NCI-H82 treated with DMSO at 0.1 percent for 48 hours (cell line): Measurements from ENCODE around the gene THAP2.
A peak's percentile ranks its signal among the peaks of the same experiment; 100 is the strongest.
"Not testable (repeated sequence)": the region's sequence is repeated elsewhere in the genome, so short reads cannot be mapped to it uniquely, and the experiment has no call there.

Experiments used
- DNase-seq: peaks from one replicate; lab custom pipeline; 2025; ENCODE audit not compliant: unreplicated experiment; lab: John Stamatoyannopoulos, UW

THAP2 gene

GRCh38 chr12:71661977-71662530 is 2.0 kb upstream of the THAP2 start:
- DNase-seq, result no peak

DNA sequence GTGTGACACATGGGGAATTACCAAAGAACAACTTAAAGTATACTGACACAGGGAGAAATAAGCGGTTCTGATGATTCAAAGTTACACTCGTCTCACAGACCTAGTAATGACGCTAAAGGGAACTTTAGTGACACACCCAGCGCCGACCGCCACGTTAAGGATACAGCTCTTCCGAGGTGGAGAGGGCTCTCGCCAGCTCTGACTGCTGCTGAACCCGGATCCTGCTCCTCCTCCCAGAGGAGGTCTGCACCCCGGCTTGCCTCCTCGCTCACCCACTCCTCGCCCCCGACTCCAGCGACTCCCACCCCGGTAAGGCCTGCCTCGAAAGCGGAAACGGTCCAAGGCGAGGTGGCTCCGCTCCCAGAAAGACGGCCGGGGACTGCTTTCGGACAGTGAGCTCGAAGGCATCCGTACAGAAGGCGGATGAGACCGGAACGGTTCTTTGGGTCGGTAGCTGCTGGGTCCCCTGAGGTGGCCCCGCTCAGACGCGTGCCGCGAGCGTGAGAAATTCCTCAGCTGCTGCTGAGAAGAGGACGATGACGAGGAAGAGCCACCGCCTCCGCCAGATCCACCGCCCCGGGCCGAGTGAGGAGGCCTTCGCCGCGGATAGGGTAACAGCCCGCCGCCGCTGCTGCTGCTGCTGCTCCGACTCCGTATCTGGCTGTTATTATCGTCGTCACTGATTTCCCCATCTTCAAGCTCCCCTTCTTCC is 1.1 kb upstream of the THAP2 start:
- no peak for DNase-seq

DNA sequence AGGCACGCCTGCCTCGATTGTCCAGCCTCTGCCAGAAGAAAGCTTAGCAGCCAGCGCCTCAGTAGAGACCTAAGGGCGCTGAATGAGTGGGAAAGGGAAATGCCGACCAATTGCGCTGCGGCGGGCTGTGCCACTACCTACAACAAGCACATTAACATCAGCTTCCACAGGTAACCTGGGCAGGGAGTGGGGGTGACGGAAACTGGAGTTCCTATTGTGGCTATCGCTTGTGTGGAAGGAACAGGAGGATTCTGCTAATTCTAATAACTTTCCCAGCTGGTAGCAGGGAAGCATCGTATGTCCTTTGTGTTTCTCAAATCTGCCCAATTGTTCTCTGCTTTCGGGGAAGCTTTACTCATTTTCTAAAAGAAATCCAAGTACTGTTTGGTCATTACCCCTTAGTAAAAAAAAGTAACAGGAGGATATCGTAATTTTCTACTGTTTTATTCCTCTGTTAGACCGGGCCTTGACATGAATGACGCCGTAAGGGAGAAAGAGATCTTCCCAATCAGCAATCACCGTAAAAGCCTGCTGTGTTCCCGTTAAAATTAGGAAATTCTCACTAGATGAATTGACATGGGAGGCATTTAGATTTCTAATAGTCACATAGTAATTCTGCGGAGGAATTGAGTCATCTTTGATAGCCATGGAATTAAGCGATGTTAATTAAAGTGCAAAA is 449 bp downstream of the THAP2 start:
- no peak for DNase-seq

GRCh38 chr12:71665090-71665463 is 976 bp downstream of the THAP2 start:
- DNase-seq, result no peak

GRCh38 chr12:71666259-71666658 is 2.2 kb downstream of the THAP2 start:
- DNase-seq, result no peak

- no peak for DNase-seq
Observed at GRCh38 chr12:71671311-71671710, 7.2 kb downstream of the THAP2 start.

DNA sequence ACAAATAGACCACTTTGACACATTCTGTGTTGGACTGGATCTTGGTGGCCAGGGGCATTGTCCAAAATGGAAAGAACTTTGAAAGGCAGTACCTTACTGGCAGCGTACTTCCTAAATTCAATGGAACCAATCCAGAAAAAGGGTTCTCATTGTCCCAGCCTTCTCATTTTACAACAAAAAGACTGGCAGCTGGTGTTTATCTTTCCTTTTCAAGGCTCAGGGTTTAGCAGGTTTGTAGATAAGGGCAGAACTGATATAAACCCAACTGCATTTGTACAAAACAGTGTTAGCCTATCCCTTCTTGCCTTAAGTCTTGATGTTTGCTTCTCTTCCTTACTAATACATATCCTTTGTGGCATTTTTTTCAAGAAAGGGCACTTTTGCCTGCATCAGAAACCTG is 7.7 kb downstream of the THAP2 start:
- no peak for DNase-seq

DNA sequence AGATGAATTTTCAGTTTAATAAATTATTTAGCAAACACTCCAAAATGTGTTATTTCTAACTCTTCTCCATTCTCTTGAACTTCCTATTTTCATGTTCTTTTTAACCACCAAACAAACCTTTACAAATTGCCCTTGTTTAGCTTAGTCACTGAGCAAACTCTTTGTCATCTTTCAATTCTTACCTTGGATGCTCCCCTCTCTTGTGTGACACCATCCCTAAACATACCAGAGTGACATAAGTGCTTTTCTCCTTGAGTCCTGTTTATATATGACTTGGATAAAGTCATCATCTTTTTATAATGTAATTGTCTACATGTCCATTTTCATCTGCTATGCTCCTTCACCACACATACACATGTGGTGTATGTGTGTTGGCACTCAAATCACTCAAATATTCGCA is 18.4 kb downstream of the THAP2 start:
- DNase-seq, result no peak

- DNase-seq, result no peak
Observed at GRCh38 chr12:71683633-71684032, 19.5 kb downstream of the THAP2 start.

GRCh38 chr12:71684081-71684480 is 20.0 kb downstream of the THAP2 start:
- DNase-seq, result no peak

- no peak for DNase-seq
Observed at GRCh38 chr12:71685312-71685906, 21.3 kb downstream of the THAP2 start.

- peak; percentile 68 for DNase-seq
Observed at GRCh38 chr12:71685914-71686657, 22.0 kb downstream of the THAP2 start, which contains the start of gene TMEM19. TSS of gene TMEM19 (plus strand) at chr12:71686082. CDS start at chr12:71686681, 599 bp downstream.

GRCh38 chr12:71686658-71687025 is 22.5 kb downstream of the THAP2 start:
- no peak for DNase-seq

- not testable (repeated sequence) for DNase-seq
Observed at GRCh38 chr12:71687172-71687571, 23.1 kb downstream of the THAP2 start.

GRCh38 chr12:71688961-71689570 is 25.0 kb downstream of the THAP2 start:
- no peak for DNase-seq

DNA sequence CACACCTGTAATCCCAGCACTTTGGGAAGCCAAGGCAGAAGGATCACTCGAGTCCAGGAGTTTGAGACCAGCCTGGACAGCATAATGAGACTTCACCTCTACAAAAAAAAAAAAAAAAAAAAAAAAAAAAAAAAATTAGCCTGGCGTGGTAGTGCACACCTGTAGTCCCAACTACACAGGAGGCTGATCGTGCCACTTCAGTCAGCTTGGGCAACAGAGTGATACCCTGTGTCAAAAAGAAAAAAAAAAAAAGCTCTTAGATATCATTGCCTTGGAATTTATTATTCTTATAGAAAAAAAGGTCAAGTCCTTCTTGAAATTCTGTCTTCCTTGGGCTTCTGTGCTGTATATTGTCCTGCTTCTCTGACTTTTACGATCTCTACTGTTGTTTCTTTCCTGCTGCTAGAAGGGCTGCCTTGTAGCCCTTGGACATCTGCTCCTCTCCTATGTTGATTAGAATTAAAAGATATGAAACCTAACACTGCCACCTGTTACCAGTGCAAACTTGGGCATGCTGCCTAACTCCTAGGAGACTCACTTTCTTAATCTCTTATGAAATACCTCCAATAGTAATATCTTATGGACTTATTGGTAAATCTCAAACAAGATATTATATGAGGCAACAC is 27.5 kb downstream of the THAP2 start:
- DNase-seq, result peak; percentile 72

- no peak for DNase-seq
Observed at GRCh38 chr12:71693126-71693525, 29.0 kb downstream of the THAP2 start.

- not testable (repeated sequence) for DNase-seq
Observed at GRCh38 chr12:71693651-71694050, 29.6 kb downstream of the THAP2 start.

- peak; percentile 87 for DNase-seq
Observed at GRCh38 chr12:71694099-71694820, 30.2 kb downstream of the THAP2 start.

DNA sequence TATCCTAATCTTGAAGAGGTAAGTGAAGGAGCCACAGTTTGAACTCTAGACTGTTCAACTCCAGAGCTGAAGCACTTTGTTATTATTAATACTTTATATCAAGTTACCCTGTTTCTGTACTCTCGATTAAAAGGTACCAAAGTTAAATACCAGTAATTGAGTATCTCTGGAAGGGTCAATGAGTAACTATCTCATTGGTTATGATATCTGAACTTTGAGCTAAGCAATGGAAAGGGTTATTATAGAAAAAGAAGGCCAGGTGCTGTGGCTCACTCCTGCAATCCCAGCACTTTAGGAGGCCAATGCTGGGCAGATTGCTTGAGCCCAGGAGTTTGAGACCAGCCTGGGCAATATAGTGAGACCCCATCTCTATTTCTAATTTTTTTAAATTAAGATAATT is 31.7 kb downstream of the THAP2 start:
- DNase-seq, result no peak
